Measurements from ENCODE around the gene NCLN.

GRCh38 chr19:3159565-3159964 lies 26.2 kb upstream of the NCLN start:
- TF ChIP-seq CTCF (conservative IDR thresholded peaks at IDR 0.05; ENCODE audit: low read depth, low read length) (no peak), EZH2 (IDR thresholded peaks at IDR 0.05; ENCODE audit: low read length, unreplicated experiment) (no peak)

Measured in PC-3 (cell line).